Osteocyte (in vitro differentiated cells): Measurements from ENCODE around the gene RWDD3. TPM values are rescaled to one million over a fixed set of nuclear protein-coding genes. Genes with fewer than 3 reads are reported as not detected.

Experiments
- DNase-seq: peaks from one replicate; pipeline ENCODE4 v3.0.0; 2021; ENCODE audit warnings: mixed read lengths; ENCODE audit not compliant: unreplicated experiment; ENCODE audit errors: extremely low spot score
- H3K27ac Mint-ChIP-seq: one replicate; pipeline ENCODE4 v1.8.0; 2021; ENCODE audit warnings: mild to moderate bottlenecking, mixed read lengths; ENCODE audit not compliant: unreplicated experiment
- H3K27me3 Mint-ChIP-seq: one replicate; pipeline ENCODE4 v1.8.0; 2021; ENCODE audit warnings: mixed read lengths; ENCODE audit not compliant: unreplicated experiment
- H3K36me3 Mint-ChIP-seq: one replicate; pipeline ENCODE4 v1.8.0; 2021; ENCODE audit warnings: mixed read lengths; ENCODE audit not compliant: unreplicated experiment
- H3K4me1 Mint-ChIP-seq: one replicate; pipeline ENCODE4 v1.8.0; 2021; ENCODE audit warnings: mixed read lengths; ENCODE audit not compliant: unreplicated experiment
- H3K4me3 Mint-ChIP-seq: one replicate; pipeline ENCODE4 v1.8.0; 2021; ENCODE audit warnings: mild to moderate bottlenecking, moderate library complexity, mixed read lengths; ENCODE audit not compliant: unreplicated experiment
- H3K9me3 Mint-ChIP-seq: one replicate; pipeline ENCODE4 v1.8.0; 2021; ENCODE audit warnings: mixed read lengths; ENCODE audit not compliant: unreplicated experiment
- total RNA-seq: library from RNA; stranded (reverse); gene quantifications from 2 replicates; pipeline ENCODE4 v1.2.1, GENCODE V29; 2021
- TF ChIP-seq, protein P1 (sequence below): fragments of 200-600 bp; sonication (generic); IDR thresholded peaks from 2 replicates; pipeline ENCODE4 v1.5.0; 2021; ENCODE audit warnings: antibody characterized with exemption, mild to moderate bottlenecking, moderate library complexity

Gene RWDD3
- total RNA-seq, 1 donor from 2014 or later = 13.1 TPM

DNA sequence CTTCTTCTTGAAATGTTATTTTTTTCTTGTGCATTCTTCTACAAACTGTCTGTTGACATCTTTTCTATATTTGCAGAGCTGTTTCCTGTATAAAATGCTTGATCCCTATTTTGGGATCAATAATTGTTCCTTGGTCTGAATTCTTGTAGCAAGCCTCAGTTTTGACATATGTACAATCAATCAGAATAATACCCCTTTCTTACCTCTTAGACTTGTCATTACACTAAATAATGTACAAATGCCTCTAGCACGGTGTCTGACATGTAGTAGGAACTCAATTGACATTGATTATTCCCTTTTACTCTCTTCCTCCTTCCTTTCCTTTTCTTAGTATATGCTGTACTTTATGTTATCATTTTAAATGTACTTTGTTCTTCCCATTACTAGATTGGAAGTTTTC lies 25.2 kb downstream of the RWDD3 start:
- no peaks in the 10 kb centered on the region for H3K9me3 Mint-ChIP-seq
- TF ChIP-seq, protein P1, sequence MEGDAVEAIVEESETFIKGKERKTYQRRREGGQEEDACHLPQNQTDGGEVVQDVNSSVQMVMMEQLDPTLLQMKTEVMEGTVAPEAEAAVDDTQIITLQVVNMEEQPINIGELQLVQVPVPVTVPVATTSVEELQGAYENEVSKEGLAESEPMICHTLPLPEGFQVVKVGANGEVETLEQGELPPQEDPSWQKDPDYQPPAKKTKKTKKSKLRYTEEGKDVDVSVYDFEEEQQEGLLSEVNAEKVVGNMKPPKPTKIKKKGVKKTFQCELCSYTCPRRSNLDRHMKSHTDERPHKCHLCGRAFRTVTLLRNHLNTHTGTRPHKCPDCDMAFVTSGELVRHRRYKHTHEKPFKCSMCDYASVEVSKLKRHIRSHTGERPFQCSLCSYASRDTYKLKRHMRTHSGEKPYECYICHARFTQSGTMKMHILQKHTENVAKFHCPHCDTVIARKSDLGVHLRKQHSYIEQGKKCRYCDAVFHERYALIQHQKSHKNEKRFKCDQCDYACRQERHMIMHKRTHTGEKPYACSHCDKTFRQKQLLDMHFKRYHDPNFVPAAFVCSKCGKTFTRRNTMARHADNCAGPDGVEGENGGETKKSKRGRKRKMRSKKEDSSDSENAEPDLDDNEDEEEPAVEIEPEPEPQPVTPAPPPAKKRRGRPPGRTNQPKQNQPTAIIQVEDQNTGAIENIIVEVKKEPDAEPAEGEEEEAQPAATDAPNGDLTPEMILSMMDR = no peak
- no peak overlapping the region for H3K27ac Mint-ChIP-seq
- H3K27me3 Mint-ChIP-seq = peaks cover 12% of the 10 kb centered on the region
- DNase-seq = no peak
- no peaks in the 10 kb centered on the region for H3K4me1 Mint-ChIP-seq
- H3K4me3 Mint-ChIP-seq = no peak overlapping the region
- H3K36me3 Mint-ChIP-seq = no peaks in the 10 kb centered on the region

DNA sequence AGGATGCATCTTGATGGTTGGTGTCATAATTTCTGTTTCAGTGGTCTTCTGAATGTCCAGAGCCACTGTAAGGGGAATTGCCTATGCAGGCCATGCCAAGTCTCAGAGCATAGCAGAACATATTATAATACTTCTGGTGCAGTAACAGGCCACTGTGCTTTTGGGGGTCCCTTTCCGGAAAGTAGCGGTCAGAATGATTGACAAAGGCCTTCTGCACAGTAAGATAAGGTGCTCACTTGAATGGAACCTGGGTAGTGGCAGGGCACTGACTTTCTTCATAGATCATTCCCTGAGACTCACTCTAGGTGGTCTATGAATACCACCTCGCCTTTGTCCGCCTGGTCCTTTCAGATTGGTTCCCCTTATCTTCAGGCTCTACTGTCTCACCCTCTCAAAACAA lies 28.9 kb downstream of the RWDD3 start:
- TF ChIP-seq, protein P1 = no peak
- no peak for DNase-seq
- no peaks in the 10 kb centered on the region for H3K9me3 Mint-ChIP-seq
- no peak overlapping the region for H3K27ac Mint-ChIP-seq
- no peaks in the 10 kb centered on the region for H3K36me3 Mint-ChIP-seq
- no peak overlapping the region for H3K4me3 Mint-ChIP-seq
- no peaks in the 10 kb centered on the region for H3K4me1 Mint-ChIP-seq
- H3K27me3 Mint-ChIP-seq = peaks cover 23% of the 10 kb centered on the region

DNA sequence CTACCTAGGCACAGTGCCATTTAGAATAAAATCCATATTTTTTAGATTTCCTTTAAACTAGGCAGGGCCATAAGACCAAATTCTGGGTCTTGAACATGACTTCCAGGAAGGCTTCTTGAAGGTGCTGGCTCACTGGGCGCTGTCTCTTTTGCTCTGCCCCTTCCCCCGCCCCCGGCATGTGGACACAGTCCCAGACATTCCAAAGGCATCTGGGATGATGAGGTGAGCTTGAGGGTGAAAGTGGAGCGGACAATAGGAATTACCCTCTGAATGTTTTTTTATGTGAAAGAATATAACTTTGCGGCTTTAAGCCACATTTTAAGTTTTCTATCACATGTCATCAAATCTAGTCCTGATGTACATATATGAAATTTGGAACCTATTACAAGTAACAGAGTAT lies 29.4 kb downstream of the RWDD3 start:
- no peaks in the 10 kb centered on the region for H3K9me3 Mint-ChIP-seq
- no peak overlapping the region for H3K27ac Mint-ChIP-seq
- no peaks in the 10 kb centered on the region for H3K4me1 Mint-ChIP-seq
- no peaks in the 10 kb centered on the region for H3K36me3 Mint-ChIP-seq
- TF ChIP-seq, protein P1 = no peak
- no peak for DNase-seq
- H3K4me3 Mint-ChIP-seq = no peak overlapping the region
- peaks cover 23% of the 10 kb centered on the region for H3K27me3 Mint-ChIP-seq

DNA sequence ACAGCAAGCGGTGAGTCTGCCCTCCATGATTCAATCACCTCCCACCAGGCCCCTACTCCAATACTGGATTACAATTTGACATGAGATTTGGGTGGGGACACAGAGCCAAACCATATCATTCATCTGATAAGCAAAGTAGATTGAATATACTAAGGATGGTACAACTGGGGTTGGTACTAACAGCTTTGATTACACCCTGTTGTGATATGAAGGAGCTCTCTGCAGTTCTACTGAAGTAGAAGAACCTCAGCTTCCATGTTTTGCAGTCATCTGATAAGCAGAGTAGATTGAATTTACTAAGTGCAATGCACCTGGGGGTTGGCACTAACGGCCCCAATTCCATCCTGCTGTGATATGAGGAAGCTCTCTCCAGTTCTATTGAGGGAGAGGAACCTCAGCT lies 31.1 kb downstream of the RWDD3 start:
- H3K9me3 Mint-ChIP-seq = no peaks in the 10 kb centered on the region
- TF ChIP-seq, protein P1 = no peak

DNA sequence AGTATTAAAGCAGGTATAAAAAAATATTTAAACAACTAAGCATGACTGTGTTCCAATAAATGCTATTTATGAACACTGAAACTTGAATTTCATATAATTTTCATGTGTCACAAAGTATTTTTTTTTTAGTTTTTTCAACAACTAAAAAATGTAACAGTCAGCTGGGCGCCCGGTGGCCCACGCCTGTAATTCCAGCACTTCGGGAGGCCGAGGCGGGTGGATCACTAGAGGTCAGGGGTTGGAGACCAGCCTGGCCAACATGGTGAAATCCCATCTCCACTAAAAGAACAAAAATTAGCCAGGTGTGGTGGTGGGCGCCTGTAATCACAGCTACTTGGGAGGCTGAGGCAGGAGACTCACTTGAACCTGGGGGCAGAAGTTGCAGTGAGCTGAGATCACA lies 42.4 kb downstream of the RWDD3 start:
- DNase-seq = no peak
- Mint-ChIP-seq H3K27me3 (peaks cover 44% of the 10 kb centered on the region), H3K4me1 (no peaks in the 10 kb centered on the region), H3K36me3 (no peaks in the 10 kb centered on the region), H3K9me3 (peaks cover 10% of the 10 kb centered on the region), H3K4me3 (no peak overlapping the region), H3K27ac (no peak overlapping the region)
- TF ChIP-seq, protein P1 = no peak

More for the DNA sequence above, 31.1 kb downstream of the RWDD3 start:
- Mint-ChIP-seq H3K27me3 (peaks cover 23% of the 10 kb centered on the region), H3K4me1 (no peaks in the 10 kb centered on the region), H3K36me3 (no peaks in the 10 kb centered on the region), H3K27ac (no peak overlapping the region), H3K4me3 (no peak overlapping the region)
- DNase-seq = no peak
